T-helper 2 cell treated with Interferon-gamma antibody and Interleukin-4, amounts not matched to agents 5 μg/mL and 100 μg/mL, for 36 hours (primary cell): ENCODE data around the gene SCN9A.
"Not testable (repeated sequence)": the region's sequence is repeated elsewhere in the genome, so short reads cannot be mapped to it uniquely, and the experiment has no call there.

Experiments used
- DNase-seq: peaks from one replicate; pipeline ENCODE4 v3.0.0; 2021; ENCODE audit warnings: low spot score
- H3K27ac Mint-ChIP-seq: one replicate; pipeline ENCODE4 v1.8.0; 2021; ENCODE audit warnings: mild to moderate bottlenecking, mixed read lengths
- H3K27me3 Mint-ChIP-seq: one replicate; pipeline ENCODE4 v1.8.0; 2021; ENCODE audit warnings: low read depth, mixed read lengths
- H3K36me3 Mint-ChIP-seq: one replicate; pipeline ENCODE4 v1.8.0; 2021; ENCODE audit warnings: low read depth, mixed read lengths
- H3K4me1 Mint-ChIP-seq: one replicate; pipeline ENCODE4 v1.8.0; 2021; ENCODE audit warnings: low read depth, mixed read lengths
- H3K4me3 Mint-ChIP-seq: one replicate; pipeline ENCODE4 v1.8.0; 2022; ENCODE audit warnings: mild to moderate bottlenecking, moderate library complexity, mixed read lengths
- H3K9me3 Mint-ChIP-seq: one replicate; pipeline ENCODE4 v1.8.0; 2021; ENCODE audit warnings: mixed read lengths

The SCN9A gene

GRCh38 chr2:166234112-166234846 is 141.5 kb downstream of the SCN9A start:
- no peaks in the 10 kb centered on the region for H3K4me1 Mint-ChIP-seq
- no peaks in the 10 kb centered on the region for H3K36me3 Mint-ChIP-seq
- H3K27me3 Mint-ChIP-seq, result no peaks in the 10 kb centered on the region
- no peak overlapping the region for H3K4me3 Mint-ChIP-seq
- no peaks in the 10 kb centered on the region for H3K9me3 Mint-ChIP-seq
- H3K27ac Mint-ChIP-seq, result no peak overlapping the region
- no peak for DNase-seq

- Mint-ChIP-seq H3K36me3 (no peaks in the 10 kb centered on the region), H3K27me3 (no peaks in the 10 kb centered on the region), H3K4me3 (no peak overlapping the region), H3K9me3 (no peaks in the 10 kb centered on the region), H3K27ac (no peak overlapping the region), H3K4me1 (no peaks in the 10 kb centered on the region)
- no peak for DNase-seq
Measured at GRCh38 chr2:166233244-166233643, 142.5 kb downstream of the SCN9A start.

GRCh38 chr2:166230724-166231070 is 145.0 kb downstream of the SCN9A start:
- Mint-ChIP-seq H3K27ac (no peak overlapping the region), H3K4me1 (no peaks in the 10 kb centered on the region), H3K4me3 (no peak overlapping the region), H3K27me3 (no peaks in the 10 kb centered on the region), H3K9me3 (no peaks in the 10 kb centered on the region), H3K36me3 (no peaks in the 10 kb centered on the region)
- DNase-seq, result no peak

DNA sequence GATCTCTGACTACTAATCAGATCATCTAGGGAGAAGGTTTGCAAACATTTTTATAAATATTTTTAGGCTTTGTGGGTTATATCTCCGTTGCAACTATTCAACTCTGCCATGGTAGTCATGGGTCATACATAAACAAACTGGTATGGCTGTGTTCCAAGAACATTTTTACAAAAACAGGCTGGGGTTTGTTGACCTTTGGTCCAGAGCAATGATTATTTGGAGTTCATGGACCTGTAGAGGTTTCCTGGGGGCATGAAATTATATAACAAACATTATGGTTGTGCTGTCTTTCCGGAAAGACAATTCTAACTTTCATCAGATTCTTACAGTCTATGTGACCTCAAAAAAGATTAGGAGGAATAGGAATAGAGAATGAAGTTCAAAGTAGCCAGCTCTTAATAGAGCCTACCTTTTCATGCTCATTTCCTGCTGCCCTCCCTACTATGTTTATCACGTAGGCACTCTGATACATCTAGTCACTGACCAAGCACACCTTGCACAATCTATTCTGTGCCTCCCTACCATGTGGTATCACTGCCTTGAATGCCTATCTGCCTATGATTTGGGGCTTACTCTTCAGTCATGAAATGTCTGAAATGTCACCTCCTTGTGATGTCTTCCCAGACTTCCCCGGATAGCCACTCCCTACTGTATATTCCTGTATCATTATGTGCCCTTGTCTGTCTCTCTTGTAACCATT is 145.6 kb downstream of the SCN9A start:
- no peak for DNase-seq

DNA sequence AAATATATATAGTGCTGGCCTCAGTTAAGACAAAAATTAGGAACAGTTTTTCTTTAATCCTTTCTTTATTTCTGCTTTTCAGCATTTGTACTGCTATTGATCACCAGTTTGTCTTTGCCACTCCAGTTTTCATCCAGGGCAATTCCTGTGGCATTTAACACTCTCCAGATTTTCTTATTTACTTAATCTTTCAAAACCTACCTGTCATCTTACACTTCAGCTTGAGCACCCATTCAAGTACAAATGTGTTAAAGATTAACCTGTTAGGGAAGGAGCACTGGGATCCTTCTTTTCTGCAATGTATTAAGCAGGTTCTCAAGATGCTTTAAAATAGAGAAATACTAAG is 146.1 kb downstream of the SCN9A start:
- Mint-ChIP-seq H3K36me3 (no peaks in the 10 kb centered on the region), H3K4me1 (no peaks in the 10 kb centered on the region), H3K9me3 (no peaks in the 10 kb centered on the region), H3K4me3 (no peak overlapping the region), H3K27me3 (no peaks in the 10 kb centered on the region), H3K27ac (no peak overlapping the region)
- DNase-seq, result no peak

More for the DNA sequence above, 145.6 kb downstream of the SCN9A start:
- H3K4me3 Mint-ChIP-seq, result no peak overlapping the region
- H3K27me3 Mint-ChIP-seq, result no peaks in the 10 kb centered on the region
- H3K36me3 Mint-ChIP-seq, result no peaks in the 10 kb centered on the region
- no peaks in the 10 kb centered on the region for H3K9me3 Mint-ChIP-seq
- no peaks in the 10 kb centered on the region for H3K4me1 Mint-ChIP-seq
- H3K27ac Mint-ChIP-seq, result no peak overlapping the region

- H3K9me3 Mint-ChIP-seq, result no peaks in the 10 kb centered on the region
- H3K4me3 Mint-ChIP-seq, result no peak overlapping the region
- H3K27ac Mint-ChIP-seq, result no peak overlapping the region
- DNase-seq, result no peak
- no peaks in the 10 kb centered on the region for H3K27me3 Mint-ChIP-seq
- no peaks in the 10 kb centered on the region for H3K36me3 Mint-ChIP-seq
- no peaks in the 10 kb centered on the region for H3K4me1 Mint-ChIP-seq
Measured at GRCh38 chr2:166224197-166224596, 151.5 kb downstream of the SCN9A start.

GRCh38 chr2:166223298-166223697 is 152.4 kb downstream of the SCN9A start:
- no peaks in the 10 kb centered on the region for H3K36me3 Mint-ChIP-seq
- H3K27ac Mint-ChIP-seq, result no peak overlapping the region
- no peak for DNase-seq
- no peaks in the 10 kb centered on the region for H3K27me3 Mint-ChIP-seq
- H3K4me1 Mint-ChIP-seq, result no peaks in the 10 kb centered on the region
- H3K4me3 Mint-ChIP-seq, result no peak overlapping the region
- H3K9me3 Mint-ChIP-seq, result no peaks in the 10 kb centered on the region

- Mint-ChIP-seq H3K36me3 (no peaks in the 10 kb centered on the region), H3K27me3 (no peaks in the 10 kb centered on the region), H3K4me3 (no peak overlapping the region), H3K4me1 (no peaks in the 10 kb centered on the region), H3K9me3 (peaks cover 28% of the 10 kb centered on the region), H3K27ac (no peak overlapping the region)
- no peak for DNase-seq
Measured at GRCh38 chr2:166211079-166211478, 164.7 kb downstream of the SCN9A start.

DNA sequence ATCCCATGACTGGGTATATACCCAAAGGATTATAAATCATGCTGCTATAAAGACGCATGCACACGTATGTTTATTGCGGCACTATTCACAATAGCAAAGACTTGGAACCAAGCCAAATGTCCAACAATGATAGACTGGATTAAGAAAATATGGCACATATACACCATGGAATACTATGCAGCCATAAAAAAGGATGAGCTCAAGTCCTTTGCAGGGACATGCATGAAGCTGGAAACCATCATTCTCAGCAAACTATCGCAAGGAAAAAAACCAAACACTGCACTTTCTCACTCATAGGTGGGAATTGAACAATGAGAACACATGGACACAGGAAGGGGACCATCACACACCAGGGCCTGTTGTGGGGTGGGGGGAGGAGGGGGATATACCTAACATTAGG is 165.8 kb downstream of the SCN9A start:
- H3K9me3 Mint-ChIP-seq, result peaks cover 34% of the 10 kb centered on the region
- H3K36me3 Mint-ChIP-seq, H3K4me1 Mint-ChIP-seq, H3K4me3 Mint-ChIP-seq, DNase-seq, H3K27me3 Mint-ChIP-seq, H3K27ac Mint-ChIP-seq: not testable (repeated sequence)

DNA sequence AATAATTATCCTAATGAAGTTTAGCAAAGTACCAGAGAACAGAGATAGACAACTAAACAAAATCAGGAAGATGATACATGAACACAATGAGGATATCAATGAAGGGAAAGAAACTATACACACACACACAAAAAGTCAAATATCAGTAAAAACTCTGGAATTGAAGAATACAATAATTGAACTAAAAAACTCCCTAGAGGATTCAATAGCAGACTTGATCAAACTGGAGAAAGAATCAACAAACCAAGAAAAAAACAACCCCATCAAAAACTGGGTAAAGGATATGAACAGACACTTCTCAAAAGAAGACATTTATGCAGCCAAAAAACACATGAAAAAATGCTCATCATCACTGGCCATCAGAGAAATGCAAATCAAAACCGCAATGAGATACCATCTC is 166.4 kb downstream of the SCN9A start:
- not testable (repeated sequence) for H3K36me3 Mint-ChIP-seq, H3K4me1 Mint-ChIP-seq, H3K27me3 Mint-ChIP-seq, DNase-seq, H3K4me3 Mint-ChIP-seq, H3K27ac Mint-ChIP-seq
- peaks cover 34% of the 10 kb centered on the region for H3K9me3 Mint-ChIP-seq

- H3K27me3 Mint-ChIP-seq, H3K27ac Mint-ChIP-seq, DNase-seq, H3K4me1 Mint-ChIP-seq, H3K36me3 Mint-ChIP-seq, H3K4me3 Mint-ChIP-seq: not testable (repeated sequence)
- peaks cover 30% of the 10 kb centered on the region for H3K9me3 Mint-ChIP-seq
Measured at GRCh38 chr2:166206153-166206552, 169.6 kb downstream of the SCN9A start.

DNA sequence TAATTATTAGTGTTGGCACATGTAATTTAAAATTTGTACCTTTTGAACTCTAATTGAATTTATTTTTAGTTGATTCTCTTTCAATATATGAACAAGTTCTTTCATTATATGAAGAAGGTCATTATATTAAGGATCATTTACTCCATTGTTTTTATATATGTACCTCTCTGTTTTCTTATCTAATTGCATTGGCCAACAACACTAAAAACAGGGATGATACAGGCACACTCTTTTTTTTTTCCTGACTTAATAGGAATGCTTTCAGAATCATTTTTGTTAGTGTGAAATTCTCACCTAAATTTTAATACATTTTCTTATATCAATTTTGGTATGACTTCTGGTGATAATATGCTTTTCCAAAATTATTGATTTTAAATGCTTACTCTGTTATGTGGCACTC is 173.0 kb downstream of the SCN9A start:
- H3K4me3 Mint-ChIP-seq, result no peak overlapping the region
- H3K4me1 Mint-ChIP-seq, result no peaks in the 10 kb centered on the region
- H3K9me3 Mint-ChIP-seq, result peaks cover 12% of the 10 kb centered on the region
- H3K27me3 Mint-ChIP-seq, result no peaks in the 10 kb centered on the region
- no peaks in the 10 kb centered on the region for H3K36me3 Mint-ChIP-seq
- no peak for DNase-seq
- H3K27ac Mint-ChIP-seq, result no peak overlapping the region

GRCh38 chr2:166197446-166197845 is 178.3 kb downstream of the SCN9A start:
- Mint-ChIP-seq H3K4me1 (no peaks in the 10 kb centered on the region), H3K9me3 (no peaks in the 10 kb centered on the region)

DNA sequence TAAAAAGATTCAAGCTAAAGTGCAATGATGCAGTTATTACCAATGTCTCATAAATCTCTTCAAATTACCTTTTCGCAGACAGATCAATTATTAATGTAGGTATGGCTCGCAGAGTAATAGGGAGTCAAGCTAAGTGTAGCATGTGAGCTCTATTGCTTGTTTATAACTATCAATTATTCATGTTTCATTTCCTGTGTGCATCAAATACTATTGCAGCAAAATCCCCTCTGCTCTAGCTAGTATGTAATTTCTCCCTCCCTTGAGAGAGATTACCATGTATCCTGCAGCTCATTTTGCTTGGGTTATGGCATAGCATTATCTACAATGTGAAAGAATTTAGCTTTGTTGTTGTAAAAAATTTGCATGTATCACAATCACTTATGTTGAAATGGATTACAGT is 182.3 kb downstream of the SCN9A start:
- Mint-ChIP-seq H3K9me3 (no peaks in the 10 kb centered on the region), H3K4me1 (no peaks in the 10 kb centered on the region), H3K36me3 (no peaks in the 10 kb centered on the region), H3K4me3 (no peak overlapping the region), H3K27ac (no peak overlapping the region), H3K27me3 (no peaks in the 10 kb centered on the region)
- DNase-seq, result no peak

More at GRCh38 chr2:166197446-166197845, 178.3 kb downstream of the SCN9A start:
- Mint-ChIP-seq H3K36me3 (no peaks in the 10 kb centered on the region), H3K27me3 (no peaks in the 10 kb centered on the region), H3K27ac (no peak overlapping the region), H3K4me3 (no peak overlapping the region)
- no peak for DNase-seq

DNA sequence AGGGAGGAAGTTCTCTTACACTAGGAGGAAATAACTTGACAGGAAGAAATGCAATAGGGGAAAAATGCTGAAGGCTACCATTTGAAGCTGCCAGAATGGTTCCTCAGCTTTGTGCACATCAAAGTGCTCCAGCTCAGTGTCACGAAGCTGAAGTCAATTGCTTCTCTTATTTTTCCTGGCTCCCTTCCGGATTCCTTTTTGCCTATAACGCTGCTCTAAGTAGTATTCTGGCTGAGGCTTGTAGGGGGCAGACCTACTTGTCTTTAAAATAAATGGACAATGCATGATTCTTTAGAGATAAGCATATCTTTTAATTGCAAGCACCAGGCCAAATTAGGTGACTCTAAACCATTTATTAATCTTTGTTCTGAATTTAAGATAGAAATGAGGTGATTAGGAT is 187.7 kb downstream of the SCN9A start:
- Mint-ChIP-seq H3K9me3 (no peaks in the 10 kb centered on the region), H3K4me1 (no peaks in the 10 kb centered on the region), H3K27me3 (peaks cover 2% of the 10 kb centered on the region), H3K36me3 (no peaks in the 10 kb centered on the region), H3K4me3 (no peak overlapping the region), H3K27ac (no peak overlapping the region)
- DNase-seq, result no peak
